HAP-1 (cell line): ENCODE measurements around the gene INPP4A.
A peak's percentile ranks its signal among the peaks of the same experiment; 100 is the strongest.

Experiments used
- DNase-seq, 2 experiments: peaks; one replicate each; pipeline ENCODE4 v3.0.0-alpha.2; 2016 to 2020; ENCODE audit warnings: low spot score in 2 of 2
- H3K27me3 ChIP-seq: fragments of 250-450 bp; sonication (Bioruptor Pico); 2 replicates; pipeline ENCODE4 v1.5.1; 2020; ENCODE audit warnings: low read depth, mild to moderate bottlenecking, moderate library complexity
- H3K36me3 ChIP-seq: fragments of 250-450 bp; sonication (Bioruptor Pico); replicated peaks from 2 replicates; pipeline ENCODE4 v1.5.1; 2020; ENCODE audit warnings: mild to moderate bottlenecking
- H3K4me1 ChIP-seq: fragments of 250-450 bp; sonication (Bioruptor Pico); 2 replicates; pipeline ENCODE4 v1.5.1; 2020; ENCODE audit warnings: mild to moderate bottlenecking
- H3K4me3 ChIP-seq: fragments of 250-450 bp; sonication (Bioruptor Pico); 2 replicates; pipeline ENCODE4 v1.5.1; 2020; ENCODE audit warnings: mild to moderate bottlenecking, moderate library complexity
- H3K9me3 ChIP-seq: fragments of 250-450 bp; sonication (Bioruptor Pico); 2 replicates; pipeline ENCODE4 v1.5.1; 2020; ENCODE audit warnings: mild to moderate bottlenecking, moderate library complexity
- in situ Hi-C: fragments of 300-500 bp; cut with MboI; formaldehyde crosslinking; loops from 3 replicates; pipeline ENCODE4 v1.14.3; 2020; ENCODE audit warnings: low sequenced_read_pairs, inconsistent platforms, mixed read lengths

Gene INPP4A

GRCh38 chr2:98605076-98605475, 160.4 kb downstream of the INPP4A start:
- peaks cover 8% of the 10 kb centered on the region for H3K4me1 ChIP-seq
- H3K4me3 ChIP-seq, result no peak overlapping the region
- no peak for DNase-seq
- H3K36me3 ChIP-seq, result peaks cover 39% of the 10 kb centered on the region
- no peaks in the 10 kb centered on the region for H3K9me3 ChIP-seq
- in situ Hi-C loops, result no loop called here
- no peaks in the 10 kb centered on the region for H3K27me3 ChIP-seq

DNA sequence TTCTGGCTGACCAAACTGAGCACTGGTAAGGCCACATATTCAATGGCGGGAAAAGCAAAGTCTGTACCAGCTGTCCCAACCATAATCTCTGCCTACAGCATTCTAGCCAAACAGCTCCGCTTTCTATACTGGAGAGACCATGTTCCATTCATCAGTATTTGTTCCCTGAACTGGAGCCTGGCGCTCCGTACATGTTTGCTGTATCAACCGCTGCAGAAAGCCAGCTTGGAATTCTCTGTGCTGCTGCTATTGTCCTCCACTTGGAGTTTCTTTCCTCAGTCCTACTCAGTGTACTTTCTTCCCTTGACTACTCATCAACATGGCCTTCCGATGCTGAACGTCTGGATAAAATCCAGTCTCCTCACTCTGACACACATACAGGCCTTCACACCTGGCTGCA, 161.8 kb downstream of the INPP4A start:
- H3K4me1 ChIP-seq, result peaks cover 11% of the 10 kb centered on the region
- H3K9me3 ChIP-seq, result no peaks in the 10 kb centered on the region
- no peaks in the 10 kb centered on the region for H3K27me3 ChIP-seq
- no peak for DNase-seq
- no peak overlapping the region for H3K4me3 ChIP-seq
- H3K36me3 ChIP-seq, result peaks cover 45% of the 10 kb centered on the region
- in situ Hi-C loops, result no loop called here

DNA sequence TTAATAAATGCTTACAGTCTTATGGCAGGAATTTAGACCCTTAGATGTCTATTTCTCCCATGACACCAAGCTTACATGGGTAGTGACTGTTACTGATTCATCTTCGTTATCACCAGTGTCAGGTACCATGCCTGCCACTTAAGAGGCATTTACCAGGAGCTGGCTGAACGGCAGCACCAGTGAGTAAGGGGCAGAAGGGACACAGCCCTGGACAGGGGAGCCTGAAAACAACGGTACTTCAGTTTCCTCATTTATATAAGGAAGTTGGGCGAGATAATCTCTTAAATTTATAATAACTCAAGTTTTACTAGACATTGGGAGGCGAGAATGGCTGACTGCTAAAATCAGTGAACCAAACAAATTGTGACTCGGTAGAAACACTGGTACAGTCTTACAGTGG, 162.4 kb downstream of the INPP4A start:
- no peaks in the 10 kb centered on the region for H3K27me3 ChIP-seq
- no peak for DNase-seq
- peaks cover 44% of the 10 kb centered on the region for H3K36me3 ChIP-seq
- in situ Hi-C loops, result no loop called here
- peak overlapping the region; percentile 90 for H3K4me3 ChIP-seq
- H3K4me1 ChIP-seq, result peaks cover 11% of the 10 kb centered on the region
- no peaks in the 10 kb centered on the region for H3K9me3 ChIP-seq

GRCh38 chr2:98607741-98608115, 163.1 kb downstream of the INPP4A start:
- peaks cover 11% of the 10 kb centered on the region for H3K4me1 ChIP-seq
- H3K4me3 ChIP-seq, result peak overlapping the region; percentile 90
- H3K27me3 ChIP-seq, result no peaks in the 10 kb centered on the region
- H3K9me3 ChIP-seq, result no peaks in the 10 kb centered on the region
- peaks cover 45% of the 10 kb centered on the region for H3K36me3 ChIP-seq
- in situ Hi-C loops, result no loop called here
- no peak for DNase-seq

DNA sequence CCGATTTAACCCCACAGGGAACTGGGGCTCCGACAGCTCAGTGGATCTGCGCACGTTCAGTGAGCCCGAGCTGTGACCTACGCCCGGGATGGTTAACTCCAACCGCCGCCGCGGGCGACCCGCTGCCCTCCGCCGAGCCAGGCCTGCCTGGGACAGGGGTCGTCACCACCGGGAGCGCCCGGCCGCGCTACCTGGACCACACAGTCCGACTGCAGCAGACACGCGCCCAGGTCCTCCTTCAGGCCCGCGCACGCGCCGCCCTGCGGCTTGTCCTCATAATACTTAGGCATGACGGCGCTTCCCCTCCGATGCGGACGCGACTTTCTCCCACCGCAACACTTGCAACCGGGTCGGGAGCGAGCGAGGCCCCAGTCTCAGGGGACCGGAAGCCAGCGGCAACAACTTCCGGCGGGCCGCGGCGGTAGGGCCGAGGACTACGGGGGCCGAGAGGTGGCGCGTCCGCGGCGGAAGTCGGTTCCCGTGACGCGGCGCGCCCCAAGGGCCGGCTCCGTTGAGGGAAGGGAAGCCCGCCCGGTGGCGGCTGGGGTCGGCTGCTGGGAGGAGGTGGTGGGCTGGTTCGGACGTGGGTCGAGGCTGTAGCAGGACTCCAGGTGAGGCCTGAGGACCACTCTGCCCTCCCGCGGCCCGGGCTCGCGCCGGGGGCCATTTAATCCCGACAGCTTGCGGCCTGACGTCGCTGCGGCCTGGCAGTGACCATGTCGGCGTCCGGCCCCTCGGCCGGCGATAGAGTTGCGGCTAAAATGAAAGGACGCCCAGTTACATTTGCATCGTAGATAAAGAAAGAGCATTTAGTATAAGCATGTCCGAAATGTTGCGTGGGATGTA, 163.7 kb downstream of the INPP4A start, which contains the start of the genes COA5 and UNC50:
COA5 (minus strand) TSS at position 397 of the 846 bp plus-strand sequence; CDS start at position 290, 107 bp downstream.
UNC50 (plus strand) TSS at position 474 of the 846 bp plus-strand sequence. CDS start 1,171 bp downstream, outside the sequence.
- Histone ChIP-seq H3K4me1 (peaks cover 11% of the 10 kb centered on the region), H3K27me3 (no peaks in the 10 kb centered on the region), H3K4me3 (peak within 1 kb of the TSS; percentile 90), H3K36me3 (peaks cover 50% of the 10 kb centered on the region), H3K9me3 (no peaks in the 10 kb centered on the region)
- DNase-seq, result peak; percentile 82 to 92
- in situ Hi-C loops, result no loop called here

GRCh38 chr2:98608962-98609604, 164.4 kb downstream of the INPP4A start:
- Histone ChIP-seq H3K27me3 (no peaks in the 10 kb centered on the region), H3K4me1 (peaks cover 11% of the 10 kb centered on the region), H3K4me3 (peak overlapping the region; percentile 90), H3K9me3 (no peaks in the 10 kb centered on the region), H3K36me3 (peaks cover 47% of the 10 kb centered on the region)
- no peak for DNase-seq
- in situ Hi-C loops, result no loop called here

DNA sequence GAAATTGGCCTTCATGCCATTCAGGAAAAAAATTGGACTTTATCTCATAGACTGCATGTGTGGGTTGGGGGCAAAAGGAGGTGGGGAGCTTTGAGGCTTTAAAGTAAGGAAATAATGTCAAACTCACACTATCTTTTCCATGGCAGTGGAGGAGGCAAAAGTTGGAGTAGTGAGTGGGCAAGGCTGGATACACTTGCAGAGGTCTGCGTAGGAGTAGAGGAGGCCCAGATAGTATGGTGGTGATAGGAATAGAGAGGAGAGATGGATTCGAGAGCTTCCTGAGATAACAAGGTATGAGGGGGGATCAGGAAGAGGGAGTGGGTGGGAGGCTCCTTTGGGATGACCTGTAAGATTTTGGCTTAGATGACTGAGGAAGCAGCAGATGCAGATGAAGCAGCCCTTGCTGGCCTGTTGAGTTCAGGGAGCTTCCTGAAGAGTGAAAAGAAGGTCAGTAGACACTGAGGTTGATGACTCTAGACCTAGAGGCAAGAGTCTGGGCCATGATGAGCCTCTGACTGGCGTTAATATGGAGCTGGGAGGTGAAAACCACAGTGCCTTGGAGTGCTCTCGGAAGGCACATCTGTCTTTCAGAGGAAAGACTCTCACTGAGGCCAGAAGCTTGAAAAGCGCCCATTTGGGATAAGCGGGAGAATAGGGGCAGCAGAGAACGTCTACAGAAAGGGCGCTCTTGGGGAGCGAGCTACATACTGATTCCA, 169.5 kb downstream of the INPP4A start:
- no peak overlapping the region for H3K4me3 ChIP-seq
- in situ Hi-C loops, result no loop called here
- no peaks in the 10 kb centered on the region for H3K27me3 ChIP-seq
- H3K9me3 ChIP-seq, result no peaks in the 10 kb centered on the region
- peaks cover 66% of the 10 kb centered on the region for H3K36me3 ChIP-seq
- DNase-seq, result no peak
- peaks cover 11% of the 10 kb centered on the region for H3K4me1 ChIP-seq

- in situ Hi-C loops, result no loop called here
Measured at GRCh38 chr2:98615481-98615880, 170.8 kb downstream of the INPP4A start.

GRCh38 chr2:98617149-98617548, 172.5 kb downstream of the INPP4A start:
- H3K36me3 ChIP-seq, result peaks cover 42% of the 10 kb centered on the region

More at GRCh38 chr2:98615481-98615880, 170.8 kb downstream of the INPP4A start:
- Histone ChIP-seq H3K36me3 (peaks cover 56% of the 10 kb centered on the region), H3K27me3 (no peaks in the 10 kb centered on the region), H3K4me3 (no peak overlapping the region), H3K9me3 (no peaks in the 10 kb centered on the region), H3K4me1 (no peaks in the 10 kb centered on the region; the same call in 1 of the 2 replicates)
- no peak for DNase-seq

DNA sequence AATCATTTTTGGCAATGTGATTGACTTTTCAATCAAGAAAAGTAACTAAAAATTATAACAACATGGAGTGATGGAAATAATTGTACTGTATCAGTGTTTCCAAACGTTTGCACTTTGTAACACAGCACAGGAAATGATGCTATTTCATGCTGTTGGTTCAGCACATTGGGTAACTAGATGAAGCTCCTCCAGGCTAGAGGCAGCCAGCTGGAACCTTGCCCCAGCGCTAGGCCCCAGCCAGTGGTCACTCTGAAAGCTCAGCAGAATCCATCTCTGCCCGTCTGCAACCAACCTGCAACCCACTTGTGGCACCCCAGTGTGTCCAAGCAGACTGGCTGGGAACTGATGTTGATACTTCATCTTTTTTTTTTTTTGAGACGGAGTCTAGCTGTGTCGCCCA, 179.0 kb downstream of the INPP4A start:
- no peak for DNase-seq
- in situ Hi-C loops, result no loop called here

More at GRCh38 chr2:98617149-98617548, 172.5 kb downstream of the INPP4A start:
- Histone ChIP-seq H3K9me3 (no peaks in the 10 kb centered on the region), H3K4me1 (no peaks in the 10 kb centered on the region), H3K27me3 (no peaks in the 10 kb centered on the region), H3K4me3 (no peak overlapping the region)
- in situ Hi-C loops, result no loop called here
- no peak for DNase-seq

GRCh38 chr2:98632351-98632750, 187.7 kb downstream of the INPP4A start:
- Histone ChIP-seq H3K4me3 (no peak overlapping the region), H3K4me1 (no peaks in the 10 kb centered on the region), H3K9me3 (no peaks in the 10 kb centered on the region), H3K27me3 (no peaks in the 10 kb centered on the region), H3K36me3 (no peaks in the 10 kb centered on the region)
- DNase-seq, result no peak
- in situ Hi-C loops, result no loop called here

More for the DNA sequence above, 179.0 kb downstream of the INPP4A start:
- H3K36me3 ChIP-seq, result peaks cover under 1% of the 10 kb centered on the region
- H3K4me1 ChIP-seq, result no peaks in the 10 kb centered on the region
- H3K27me3 ChIP-seq, result no peaks in the 10 kb centered on the region
- H3K9me3 ChIP-seq, result no peaks in the 10 kb centered on the region; the same call in 1 of the 2 replicates
- no peak overlapping the region for H3K4me3 ChIP-seq

DNA sequence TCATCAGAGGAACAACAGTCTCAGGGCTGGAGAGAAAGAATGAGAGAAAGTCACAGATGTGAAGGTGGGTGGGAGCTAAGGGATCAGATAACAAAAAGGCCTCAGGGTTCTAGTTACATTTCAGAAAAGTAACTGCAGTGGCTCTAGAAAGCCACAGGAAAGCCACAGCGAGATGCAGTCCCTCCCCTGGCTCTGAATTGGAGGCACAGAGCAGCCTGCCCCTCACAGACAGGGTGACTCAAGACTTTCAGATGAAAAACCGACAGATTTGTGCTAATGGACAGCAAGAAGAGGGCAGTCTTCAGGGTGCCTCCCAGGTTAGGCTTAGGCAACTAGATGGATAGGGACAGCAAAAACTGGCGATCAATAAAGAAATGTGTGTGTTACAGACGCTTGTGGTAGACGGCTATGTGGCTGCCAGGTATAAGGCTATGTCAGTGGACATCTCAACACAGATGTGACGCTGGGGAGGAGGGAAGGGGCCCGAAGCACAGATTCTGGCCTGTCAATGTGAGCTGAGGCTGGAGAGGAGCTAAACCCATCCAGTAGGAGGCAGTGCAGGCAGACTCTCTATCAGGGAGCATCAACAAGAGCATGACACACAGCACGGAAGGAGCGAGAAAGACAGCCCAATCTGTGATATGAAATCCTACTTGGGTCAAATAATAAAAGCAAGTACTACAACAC, 189.9 kb downstream of the INPP4A start:
- DNase-seq, result peak in 1 of 2 experiments; percentile 51
- no peaks in the 10 kb centered on the region for H3K36me3 ChIP-seq
- H3K9me3 ChIP-seq, result no peaks in the 10 kb centered on the region
- in situ Hi-C loops, result no loop called here
- no peaks in the 10 kb centered on the region for H3K27me3 ChIP-seq
- H3K4me1 ChIP-seq, result no peaks in the 10 kb centered on the region
- H3K4me3 ChIP-seq, result no peak overlapping the region
